ENCODE measurements around the gene KLHL29. TPM values are rescaled to one million over a fixed set of nuclear protein-coding genes. Genes with fewer than 3 reads are reported as not detected.

Gene KLHL29
- total and polyA plus RNA-seq, 9 donors: 3.0 to 6.6 (median 3.9) TPM

DNA sequence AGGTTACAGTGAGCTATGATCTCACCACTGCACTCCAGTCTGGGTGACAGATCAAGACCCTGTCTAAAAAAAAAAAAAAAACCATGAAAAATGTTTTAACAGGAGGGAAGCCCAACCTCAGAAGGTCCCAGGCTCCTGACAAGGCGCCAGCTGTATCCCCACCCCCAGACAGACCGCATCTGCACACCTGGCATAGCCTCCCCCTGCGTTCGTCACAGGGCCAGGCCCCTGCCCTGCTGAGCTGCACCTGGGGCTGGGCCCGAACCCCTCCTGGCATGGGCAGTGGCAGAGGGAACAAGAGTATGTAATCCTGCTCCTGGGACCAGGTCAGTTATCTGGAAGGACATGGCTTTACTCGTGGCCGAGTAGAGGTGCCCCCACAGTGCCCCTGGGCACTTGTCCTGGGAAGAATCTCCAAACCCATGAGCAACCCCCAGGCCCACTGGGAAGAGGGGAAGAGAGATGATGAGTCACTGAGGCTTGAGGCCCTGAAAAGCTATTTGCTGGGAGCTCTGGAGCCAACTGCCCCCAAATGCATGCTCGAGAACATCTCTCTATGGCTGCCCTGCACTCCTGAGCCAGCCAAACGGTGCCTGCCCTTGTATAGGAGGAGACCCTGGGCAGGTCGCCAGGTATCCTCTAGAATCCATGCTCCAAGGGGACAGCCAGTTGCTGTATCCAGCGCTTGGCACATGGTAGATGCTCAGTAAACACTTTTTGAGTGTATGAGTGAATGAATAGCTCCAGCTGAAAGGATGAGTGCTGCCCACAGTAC is 276.5 kb downstream of the KLHL29 start:
- H3K4me3 ChIP-seq: no peak overlapping the region
- 76 to 80% (median 77%) methylated on average over 11 of the region's 11 CpGs for WGBS, 3 donors
- no peaks in the 10 kb centered on the region for H3K36me3 ChIP-seq
- H3K4me1 ChIP-seq (ENCODE audit: insufficient read depth): peaks cover 5% of the 10 kb centered on the region
- TF ChIP-seq POLR2A (IDR thresholded peaks at IDR 0.05): no peak
- TF ChIP-seq EP300 (IDR thresholded peaks at IDR 0.05): no peak
- TF ChIP-seq, protein P1, sequence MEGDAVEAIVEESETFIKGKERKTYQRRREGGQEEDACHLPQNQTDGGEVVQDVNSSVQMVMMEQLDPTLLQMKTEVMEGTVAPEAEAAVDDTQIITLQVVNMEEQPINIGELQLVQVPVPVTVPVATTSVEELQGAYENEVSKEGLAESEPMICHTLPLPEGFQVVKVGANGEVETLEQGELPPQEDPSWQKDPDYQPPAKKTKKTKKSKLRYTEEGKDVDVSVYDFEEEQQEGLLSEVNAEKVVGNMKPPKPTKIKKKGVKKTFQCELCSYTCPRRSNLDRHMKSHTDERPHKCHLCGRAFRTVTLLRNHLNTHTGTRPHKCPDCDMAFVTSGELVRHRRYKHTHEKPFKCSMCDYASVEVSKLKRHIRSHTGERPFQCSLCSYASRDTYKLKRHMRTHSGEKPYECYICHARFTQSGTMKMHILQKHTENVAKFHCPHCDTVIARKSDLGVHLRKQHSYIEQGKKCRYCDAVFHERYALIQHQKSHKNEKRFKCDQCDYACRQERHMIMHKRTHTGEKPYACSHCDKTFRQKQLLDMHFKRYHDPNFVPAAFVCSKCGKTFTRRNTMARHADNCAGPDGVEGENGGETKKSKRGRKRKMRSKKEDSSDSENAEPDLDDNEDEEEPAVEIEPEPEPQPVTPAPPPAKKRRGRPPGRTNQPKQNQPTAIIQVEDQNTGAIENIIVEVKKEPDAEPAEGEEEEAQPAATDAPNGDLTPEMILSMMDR (IDR thresholded peaks at IDR 0.05): no peak
- no peak overlapping the region for H3K27ac ChIP-seq
- H3K9me3 ChIP-seq: no peaks in the 10 kb centered on the region
- intact Hi-C loops (cut with DNase I): no loop called here
- no peak for DNase-seq
- no peaks in the 10 kb centered on the region for H3K27me3 ChIP-seq

DNA sequence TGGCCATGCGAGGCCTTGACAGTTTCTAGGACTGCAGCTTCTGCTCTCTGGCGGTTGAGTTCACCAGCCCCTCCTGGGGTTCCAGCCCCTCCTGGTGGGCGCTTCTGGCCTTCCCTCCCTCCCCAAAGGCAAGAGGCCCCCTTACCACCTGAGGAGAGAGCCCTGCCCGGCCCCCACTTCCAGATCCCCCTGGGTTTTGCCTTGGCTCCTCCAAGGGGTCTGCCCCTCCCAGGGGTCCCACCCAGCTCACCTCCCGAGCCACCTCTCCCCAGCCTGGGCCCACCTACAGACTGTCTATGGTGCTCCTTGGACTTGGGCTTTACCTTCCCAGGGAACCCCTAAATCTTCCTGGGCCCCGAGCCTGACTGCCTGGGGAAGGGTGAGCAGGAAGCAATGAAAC is 277.5 kb downstream of the KLHL29 start:
- Histone ChIP-seq H3K27ac (no peak overlapping the region), H3K9me3 (no peaks in the 10 kb centered on the region), H3K4me1 (ENCODE audit: insufficient read depth) (peaks cover 5% of the 10 kb centered on the region), H3K4me3 (no peak overlapping the region), H3K27me3 (no peaks in the 10 kb centered on the region), H3K36me3 (no peaks in the 10 kb centered on the region)
- WGBS, 3 donors: 83 to 97% (median 92%) methylated on average over 6 of the region's 6 CpGs
- DNase-seq: no peak
- intact Hi-C loops (cut with DNase I): no loop called here
- TF ChIP-seq EP300 (IDR thresholded peaks at IDR 0.05) (no peak), POLR2A (IDR thresholded peaks at IDR 0.05) (no peak)

GRCh38 chr2:23662941-23663920 is 278.3 kb downstream of the KLHL29 start:
- Histone ChIP-seq H3K36me3 (no peaks in the 10 kb centered on the region), H3K27me3 (no peaks in the 10 kb centered on the region), H3K4me1 (ENCODE audit: insufficient read depth) (peaks cover 5% of the 10 kb centered on the region), H3K9me3 (no peaks in the 10 kb centered on the region), H3K27ac (no peak overlapping the region), H3K4me3 (peak overlapping the region; percentile 13)
- TF ChIP-seq EP300 (IDR thresholded peaks at IDR 0.05): no peak
- TF ChIP-seq, protein P1 (IDR thresholded peaks at IDR 0.05): no peak
- TF ChIP-seq POLR2A (IDR thresholded peaks at IDR 0.05): no peak
- peak; percentile 56 to 73 (median 62) for DNase-seq
- intact Hi-C loops (cut with DNase I): no loop called here
- WGBS, 3 donors: 14 to 21% (median 14%) methylated on average over 43 to 46 of the region's 46 CpGs

DNA sequence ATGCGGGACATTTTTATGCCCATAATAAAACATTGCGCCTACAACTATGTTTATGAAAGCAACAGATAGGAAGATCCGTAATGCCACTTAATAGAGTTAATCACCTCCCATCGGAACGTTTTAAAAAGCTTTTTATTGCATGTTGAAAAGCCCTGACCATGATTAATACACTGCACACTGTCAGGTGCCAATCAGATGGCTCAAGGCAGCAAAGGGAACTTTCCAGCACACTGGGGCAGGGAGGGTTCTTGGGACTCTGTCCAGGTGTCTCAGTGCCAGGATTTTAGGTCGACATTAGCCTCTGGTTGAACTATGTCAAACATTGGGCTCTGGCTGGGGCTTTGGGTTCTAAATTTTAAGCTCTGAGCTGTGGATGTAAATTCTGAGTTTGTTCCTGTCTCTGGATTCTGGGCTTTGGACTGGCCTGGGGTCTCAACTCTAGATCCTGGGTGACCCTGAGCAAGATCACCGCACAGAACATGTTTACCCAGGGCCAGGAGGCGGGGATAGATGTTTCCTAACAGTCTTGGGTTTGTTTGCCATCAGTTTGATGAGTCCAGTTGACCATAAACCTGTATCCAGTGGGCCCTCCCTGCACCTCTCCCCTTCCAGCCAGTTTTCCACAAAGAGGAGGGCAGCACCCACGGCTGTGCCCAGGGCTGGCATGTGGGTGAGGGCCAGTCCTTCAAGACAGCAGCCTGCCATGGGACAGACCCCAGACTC is 279.2 kb downstream of the KLHL29 start:
- no peak for TF ChIP-seq POLR2A (IDR thresholded peaks at IDR 0.05)
- no peak for TF ChIP-seq EP300 (IDR thresholded peaks at IDR 0.05)
- TF ChIP-seq, protein P1 (IDR thresholded peaks at IDR 0.05): no peak
- DNase-seq: no peak
- no peak overlapping the region for H3K27ac ChIP-seq
- peaks cover 8% of the 10 kb centered on the region for H3K4me1 ChIP-seq (ENCODE audit: insufficient read depth)
- intact Hi-C loops (cut with DNase I): no loop called here
- H3K36me3 ChIP-seq: no peaks in the 10 kb centered on the region
- WGBS, 3 donors: 42 to 58% (median 58%) methylated on average over 9 of the region's 9 CpGs
- no peaks in the 10 kb centered on the region for H3K9me3 ChIP-seq
- H3K27me3 ChIP-seq: no peaks in the 10 kb centered on the region
- H3K4me3 ChIP-seq: peak overlapping the region; percentile 13

Data from ovary (tissue), 9 donors.